Jurkat, Clone E6-1 (cell line): ENCODE data around the gene TCEANC2.

Source experiments
- DNase-seq: peaks from one replicate; pipeline ENCODE4 v3.0.0-alpha.2; 2011; ENCODE audit warnings: low read depth, low spot score
- H3K4me3 ChIP-seq: 2 replicates; pipeline ENCODE4 v1.5.1; 2011; ENCODE audit warnings: mild to moderate bottlenecking, low read length, control low read depth, moderate library complexity

TCEANC2 gene

GRCh38 chr1:54125386-54126070, 72.1 kb downstream of the TCEANC2 start:
- no peak overlapping the region for H3K4me3 ChIP-seq
- DNase-seq: no peak

GRCh38 chr1:54126271-54126815, 72.9 kb downstream of the TCEANC2 start:
- no peak overlapping the region for H3K4me3 ChIP-seq
- no peak for DNase-seq

GRCh38 chr1:54127594-54128300, 74.3 kb downstream of the TCEANC2 start:
- no peak for DNase-seq
- H3K4me3 ChIP-seq: no peak overlapping the region

GRCh38 chr1:54129858-54130257, 76.5 kb downstream of the TCEANC2 start:
- H3K4me3 ChIP-seq: no peak overlapping the region

GRCh38 chr1:54131419-54131818, 78.0 kb downstream of the TCEANC2 start:
- H3K4me3 ChIP-seq: no peak overlapping the region
- DNase-seq: no peak

More at GRCh38 chr1:54129858-54130257, 76.5 kb downstream of the TCEANC2 start:
- no peak for DNase-seq

GRCh38 chr1:54132495-54132894, 79.1 kb downstream of the TCEANC2 start:
- no peak for DNase-seq
- no peak overlapping the region for H3K4me3 ChIP-seq

- no peak for DNase-seq
- H3K4me3 ChIP-seq: no peak overlapping the region
Observed at GRCh38 chr1:54134295-54134694, 80.9 kb downstream of the TCEANC2 start.

GRCh38 chr1:54135436-54136120, 82.2 kb downstream of the TCEANC2 start:
- DNase-seq: no peak
- H3K4me3 ChIP-seq: no peak overlapping the region

- DNase-seq: no peak
- no peak overlapping the region for H3K4me3 ChIP-seq
Observed at GRCh38 chr1:54136269-54136896, 83.0 kb downstream of the TCEANC2 start.

GRCh38 chr1:54136963-54137533, 83.6 kb downstream of the TCEANC2 start:
- H3K4me3 ChIP-seq: no peak overlapping the region
- DNase-seq: no peak

- no peak overlapping the region for H3K4me3 ChIP-seq
- no peak for DNase-seq
Observed at GRCh38 chr1:54137534-54138061, 84.2 kb downstream of the TCEANC2 start.

GRCh38 chr1:54138994-54139393, 85.6 kb downstream of the TCEANC2 start:
- DNase-seq: no peak
- no peak overlapping the region for H3K4me3 ChIP-seq

GRCh38 chr1:54139711-54140110, 86.3 kb downstream of the TCEANC2 start:
- no peak overlapping the region for H3K4me3 ChIP-seq
- no peak for DNase-seq

GRCh38 chr1:54142146-54142900, 88.9 kb downstream of the TCEANC2 start:
- no peak for DNase-seq
- H3K4me3 ChIP-seq: no peak overlapping the region

GRCh38 chr1:54144366-54144765, 91.0 kb downstream of the TCEANC2 start:
- H3K4me3 ChIP-seq: no peak overlapping the region
- no peak for DNase-seq

- no peak for DNase-seq
- no peak overlapping the region for H3K4me3 ChIP-seq
Observed at GRCh38 chr1:54149734-54150133, 96.3 kb downstream of the TCEANC2 start.

GRCh38 chr1:54151013-54151412, 97.6 kb downstream of the TCEANC2 start:
- DNase-seq: no peak

GRCh38 chr1:54152696-54153095, 99.3 kb downstream of the TCEANC2 start, which contains the start of gene CDCP2:
Gene CDCP2 (minus strand): TSS chr1:54153000. CDS start chr1:54152922, 78 bp downstream.
- no peak for DNase-seq
- no peak within 1 kb of the TSS for H3K4me3 ChIP-seq

More at GRCh38 chr1:54151013-54151412, 97.6 kb downstream of the TCEANC2 start:
- H3K4me3 ChIP-seq: no peak overlapping the region
